Right atrium auricular region (tissue), 2 donors: ENCODE measurements around the gene NT5C2. TPM values are rescaled to one million over a fixed set of nuclear protein-coding genes. Genes with fewer than 3 reads are reported as not detected.

Source experiments
- DNase-seq: peaks from one replicate; pipeline ENCODE4 v3.0.0-alpha.2; 2019; ENCODE audit warnings: low spot score
- H3K27ac ChIP-seq, 2 donors: fragments of 200-600 bp; sonication (generic); 1 replicate in 1 of 2; 2 replicates in 1 of 2; pipeline ENCODE4 v1.5.1; 2016 to 2019
- H3K27me3 ChIP-seq, 2 donors: fragments of 200-600 bp; sonication (generic); one replicate each; pipeline versions ENCODE4 v1.5.1 to v1.6.0; 2017 to 2019
- H3K36me3 ChIP-seq: fragments of 200-600 bp; sonication (generic); one replicate; pipeline ENCODE4 v1.5.1; 2016
- H3K4me1 ChIP-seq, 2 donors: fragments of 200-600 bp; sonication (generic); one replicate each; pipeline versions ENCODE4 v1.5.1 to v1.6.0; 2017 to 2019
- H3K4me3 ChIP-seq, 2 donors: fragments of 200-600 bp; sonication (generic); 1 replicate in 1 of 2; 2 replicates in 1 of 2; pipeline ENCODE4 v1.5.1; 2017 to 2019; ENCODE audit warnings: mild to moderate bottlenecking in 1 of 2, moderate library complexity in 1 of 2
- H3K9me3 ChIP-seq, 2 donors: fragments of 200-600 bp; sonication (generic); one replicate each; pipeline ENCODE4 v1.5.1; 2019
- total RNA-seq, 2 donors: library from RNA; depleted of rRNA; stranded (reverse); fragments of >200 nt; gene quantifications; one replicate each; pipeline ENCODE4 v1.1.0, GENCODE V29; 2016
- TF ChIP-seq, protein P1 (sequence below), 2 donors: fragments of 200-600 bp; sonication (generic); IDR thresholded peaks; one replicate each; pipeline ENCODE4 v1.5.1; 2019; ENCODE audit warnings: antibody characterized with exemption in 2 of 2

NT5C2 gene
- total RNA-seq, 2 donors from 2014 or later: 28.5 to 32.7 TPM

DNA sequence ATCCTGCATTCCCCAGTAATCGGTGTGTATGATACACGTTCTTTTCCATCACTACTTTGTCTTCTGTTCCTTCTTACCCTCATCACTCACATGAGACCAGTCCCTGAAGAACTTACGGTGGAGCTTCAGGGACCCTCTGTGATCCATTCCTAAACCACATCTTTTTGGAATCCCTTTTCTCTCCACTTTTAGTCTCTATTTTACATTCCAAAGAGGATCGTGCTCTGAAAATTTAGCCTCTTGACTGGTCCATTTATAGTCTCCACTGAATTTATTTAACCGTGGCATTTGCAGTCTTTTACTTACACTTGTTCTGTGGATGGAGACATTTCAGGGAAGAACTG, 109.1 kb downstream of the NT5C2 start:
- TF ChIP-seq, protein P1, sequence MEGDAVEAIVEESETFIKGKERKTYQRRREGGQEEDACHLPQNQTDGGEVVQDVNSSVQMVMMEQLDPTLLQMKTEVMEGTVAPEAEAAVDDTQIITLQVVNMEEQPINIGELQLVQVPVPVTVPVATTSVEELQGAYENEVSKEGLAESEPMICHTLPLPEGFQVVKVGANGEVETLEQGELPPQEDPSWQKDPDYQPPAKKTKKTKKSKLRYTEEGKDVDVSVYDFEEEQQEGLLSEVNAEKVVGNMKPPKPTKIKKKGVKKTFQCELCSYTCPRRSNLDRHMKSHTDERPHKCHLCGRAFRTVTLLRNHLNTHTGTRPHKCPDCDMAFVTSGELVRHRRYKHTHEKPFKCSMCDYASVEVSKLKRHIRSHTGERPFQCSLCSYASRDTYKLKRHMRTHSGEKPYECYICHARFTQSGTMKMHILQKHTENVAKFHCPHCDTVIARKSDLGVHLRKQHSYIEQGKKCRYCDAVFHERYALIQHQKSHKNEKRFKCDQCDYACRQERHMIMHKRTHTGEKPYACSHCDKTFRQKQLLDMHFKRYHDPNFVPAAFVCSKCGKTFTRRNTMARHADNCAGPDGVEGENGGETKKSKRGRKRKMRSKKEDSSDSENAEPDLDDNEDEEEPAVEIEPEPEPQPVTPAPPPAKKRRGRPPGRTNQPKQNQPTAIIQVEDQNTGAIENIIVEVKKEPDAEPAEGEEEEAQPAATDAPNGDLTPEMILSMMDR (IDR thresholded peaks at IDR 0.05): no peak
- H3K4me3 ChIP-seq: no peak overlapping the region
- DNase-seq: no peak
- H3K36me3 ChIP-seq: peaks cover 36% of the 10 kb centered on the region
- no peaks in the 10 kb centered on the region for H3K9me3 ChIP-seq
- H3K27ac ChIP-seq: no peak overlapping the region
- no peaks in the 10 kb centered on the region for H3K4me1 ChIP-seq
- H3K27me3 ChIP-seq: no peaks in the 10 kb centered on the region

DNA sequence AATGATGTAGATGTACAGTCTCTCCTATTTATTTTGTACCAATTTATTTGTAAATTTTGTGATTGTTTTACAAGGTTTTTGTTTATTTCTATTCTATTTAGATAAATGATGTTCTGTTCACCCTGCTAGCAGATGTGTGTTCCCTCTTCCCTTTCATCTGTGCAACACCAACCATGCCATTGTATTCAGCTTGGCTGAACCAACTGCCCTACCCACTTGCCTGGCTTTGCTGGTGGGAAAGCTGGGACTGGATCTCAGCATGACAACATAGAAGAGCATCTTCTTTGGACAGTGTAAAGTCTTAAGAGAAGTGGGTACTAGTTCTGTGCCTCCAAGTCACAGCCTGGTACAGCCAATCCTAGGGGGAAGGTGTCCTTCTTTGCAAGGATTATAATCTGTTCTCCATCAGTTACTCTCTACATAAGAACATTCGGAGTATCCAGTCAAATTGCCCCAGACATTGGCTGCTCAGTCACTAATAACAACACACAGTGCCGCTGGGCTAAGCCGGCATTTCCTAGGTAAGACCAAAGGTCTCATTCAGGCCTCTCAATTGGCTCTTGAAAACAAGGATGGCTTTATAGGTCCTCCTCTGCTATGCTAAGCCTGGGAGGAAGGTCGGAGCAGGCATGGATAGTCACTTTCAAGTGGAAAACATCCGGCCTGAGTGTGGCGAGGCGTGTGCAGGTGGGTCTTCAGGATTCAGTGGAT, 109.7 kb downstream of the NT5C2 start:
- TF ChIP-seq, protein P1 (IDR thresholded peaks at IDR 0.05): no peak
- H3K4me1 ChIP-seq: no peaks in the 10 kb centered on the region
- no peaks in the 10 kb centered on the region for H3K9me3 ChIP-seq
- no peak for DNase-seq
- no peak overlapping the region for H3K4me3 ChIP-seq
- H3K27ac ChIP-seq: no peak overlapping the region
- H3K36me3 ChIP-seq: peaks cover 31% of the 10 kb centered on the region
- no peaks in the 10 kb centered on the region for H3K27me3 ChIP-seq

DNA sequence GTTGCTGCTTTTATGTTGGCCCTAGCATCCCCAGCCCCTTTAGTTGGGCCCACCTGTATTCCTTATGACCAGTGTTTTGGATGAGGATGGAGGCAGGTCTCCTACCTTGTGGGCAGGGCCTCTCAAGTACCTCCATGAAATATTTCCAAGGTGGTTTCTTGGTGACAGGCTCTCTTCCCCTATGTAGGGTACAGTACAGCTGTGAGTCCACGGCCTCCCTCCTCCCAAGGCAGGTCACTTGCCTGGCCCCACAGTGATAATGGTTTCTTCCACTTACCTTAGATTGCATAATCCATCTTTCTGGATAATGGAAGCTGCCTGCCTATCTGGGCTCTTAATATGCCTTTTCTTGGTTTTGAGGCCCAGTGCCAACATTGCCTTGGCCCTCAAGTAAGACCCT, 110.4 kb downstream of the NT5C2 start:
- Histone ChIP-seq H3K27ac (no peak overlapping the region), H3K9me3 (no peaks in the 10 kb centered on the region), H3K4me3 (no peak overlapping the region), H3K36me3 (peaks cover 24% of the 10 kb centered on the region), H3K27me3 (no peaks in the 10 kb centered on the region), H3K4me1 (no peaks in the 10 kb centered on the region)
- no peak for DNase-seq
- TF ChIP-seq, protein P1 (IDR thresholded peaks at IDR 0.05): no peak

DNA sequence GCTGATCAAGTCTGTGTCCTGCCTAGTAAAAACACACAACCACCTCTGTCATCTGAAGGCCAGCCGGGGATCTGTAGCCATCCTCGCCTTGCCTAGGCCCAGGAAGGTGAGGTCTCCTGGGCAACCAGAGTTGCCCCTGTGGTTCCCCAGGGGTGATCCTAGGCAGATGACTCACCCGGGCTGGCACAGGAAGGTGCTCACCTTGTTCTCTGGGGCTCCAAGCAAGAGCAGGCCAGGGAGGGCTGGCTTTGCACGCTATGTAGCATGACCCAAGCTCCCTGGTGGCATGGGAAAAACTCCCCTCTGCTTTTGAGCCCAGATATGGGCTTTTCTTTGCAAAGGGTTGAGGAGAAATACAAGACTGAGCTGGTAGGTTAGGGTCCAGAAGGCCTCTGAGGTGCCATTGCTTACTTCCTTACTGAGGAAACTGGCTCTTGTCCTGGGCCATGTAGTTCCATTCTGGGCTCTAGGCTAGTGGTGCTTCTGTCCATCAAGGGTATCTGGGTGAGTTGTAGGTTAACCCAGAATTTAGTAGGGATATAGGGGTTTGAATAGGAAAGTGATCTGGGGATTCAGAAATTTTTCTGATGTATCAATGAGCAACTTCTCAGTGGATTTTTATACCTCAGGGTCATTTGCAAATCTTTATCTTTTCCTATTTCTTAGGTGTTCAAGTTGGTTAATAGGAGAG, 112.0 kb downstream of the NT5C2 start:
- peaks cover 22% of the 10 kb centered on the region for H3K36me3 ChIP-seq
- H3K4me1 ChIP-seq: no peaks in the 10 kb centered on the region
- H3K27ac ChIP-seq: no peak overlapping the region
- H3K9me3 ChIP-seq: no peaks in the 10 kb centered on the region
- no peaks in the 10 kb centered on the region for H3K27me3 ChIP-seq
- DNase-seq: no peak
- H3K4me3 ChIP-seq: no peak overlapping the region
- TF ChIP-seq, protein P1 (IDR thresholded peaks at IDR 0.05): no peak

DNA sequence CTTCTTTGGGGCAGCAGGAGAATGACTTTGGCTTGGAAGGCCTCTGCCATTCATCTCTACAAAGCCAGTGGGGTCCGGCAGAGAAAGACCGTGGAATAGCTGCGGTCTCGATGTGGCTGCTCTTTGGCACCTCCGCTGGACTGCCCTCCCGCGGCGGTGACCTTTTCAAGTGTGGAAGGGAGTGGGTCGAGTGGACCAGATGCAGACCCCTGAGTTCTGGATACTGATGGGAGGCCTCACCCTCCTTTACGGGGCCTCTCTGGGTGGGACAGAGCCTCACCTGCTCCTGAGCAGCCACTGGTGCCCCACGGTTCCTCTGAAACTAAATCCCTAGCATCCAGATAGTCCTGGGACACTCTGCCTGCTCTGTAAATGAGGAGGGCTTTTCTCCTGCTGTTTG, 113.1 kb downstream of the NT5C2 start:
- no peaks in the 10 kb centered on the region for H3K4me1 ChIP-seq
- H3K36me3 ChIP-seq: peaks cover 12% of the 10 kb centered on the region
- DNase-seq: no peak
- no peaks in the 10 kb centered on the region for H3K9me3 ChIP-seq
- H3K4me3 ChIP-seq: no peak overlapping the region
- no peak overlapping the region for H3K27ac ChIP-seq
- TF ChIP-seq, protein P1 (IDR thresholded peaks at IDR 0.05): no peak
- no peaks in the 10 kb centered on the region for H3K27me3 ChIP-seq
